HepG2 (cell line): ENCODE measurements around the gene FURIN. TPM values are rescaled to one million over a fixed set of nuclear protein-coding genes. Genes with fewer than 3 reads are reported as not detected.

Source experiments
- DNMT3B ChIP-seq: conservative IDR thresholded peaks from 2 replicates; pipeline ENCODE4 v1.6.1; 2016; ENCODE audit warnings: missing biosample characterization, control low read depth
- EP300 ChIP-seq, 3 experiments: sonication (generic) in 1 of 3; formaldehyde crosslinking in 1 of 3; IDR thresholded peaks; 2 replicates each; pipeline versions ENCODE4 v1.5.1 to v1.6.1; 2011 to 2020; ENCODE audit warnings: low read depth in 2 of 3, low read length in 2 of 3, borderline replicate concordance in 1 of 3, improper control_type of control experiment in 1 of 3, mild to moderate bottlenecking in 1 of 3, missing genetic modification reagents in 1 of 3, moderate library complexity in 1 of 3
- GTF3A ChIP-seq: sonication (generic); formaldehyde crosslinking; conservative IDR thresholded peaks from 2 replicates; pipeline ENCODE4 v1.4.0; 2020; ENCODE audit warnings: mild to moderate bottlenecking, missing genetic modification reagents
- IKZF1 ChIP-seq: fragments of 450-650 bp; IDR thresholded peaks from 2 replicates; pipeline ENCODE4 v1.7.1; 2016
- IRF2 ChIP-seq: IDR thresholded peaks from 2 replicates; pipeline ENCODE4 v1.6.1; 2018; ENCODE audit warnings: missing genetic modification reagents, missing compliant biosample characterization
- KLF12 ChIP-seq: sonication (generic); formaldehyde crosslinking; IDR thresholded peaks from 2 replicates; pipeline ENCODE4 v1.4.0; 2020; ENCODE audit warnings: missing genetic modification reagents, borderline replicate concordance
- LCORL ChIP-seq, 2 experiments: fragments of 450-650 bp in 1 of 2; sonication (generic) in 1 of 2; formaldehyde crosslinking in 1 of 2; IDR thresholded peaks; 2 replicates each; pipeline versions ENCODE4 v1.5.0 to v1.6.1; 2017 to 2020; ENCODE audit warnings: antibody characterized with exemption in 1 of 2, missing genetic modification reagents in 1 of 2
- MAFK ChIP-seq, 2 experiments: IDR thresholded peaks in 1 of 2; conservative IDR thresholded peaks in 1 of 2; 2 replicates each; pipeline ENCODE4 v1.6.1; 2011; ENCODE audit warnings: improper control_type of control experiment in 2 of 2, low read length in 2 of 2
- PRDM10 ChIP-seq: sonication (generic); formaldehyde crosslinking; IDR thresholded peaks from 2 replicates; pipeline ENCODE4 v1.4.0; 2020; ENCODE audit warnings: low read depth, missing genetic modification reagents
- RARA ChIP-seq: IDR thresholded peaks from 2 replicates; pipeline ENCODE4 v1.6.1; 2016; ENCODE audit warnings: missing genetic modification reagents, missing compliant biosample characterization
- STAG1 ChIP-seq: sonication (generic); formaldehyde crosslinking; IDR thresholded peaks from 2 replicates; pipeline ENCODE4 v1.4.0; 2020; ENCODE audit warnings: missing genetic modification reagents
- ZC3H13 ChIP-seq: sonication (generic); formaldehyde crosslinking; IDR thresholded peaks from 2 replicates; pipeline ENCODE4 v1.8.1; 2023; ENCODE audit warnings: mild to moderate bottlenecking, missing genetic modification reagents, moderate library complexity
- ZGPAT ChIP-seq: IDR thresholded peaks from 2 replicates; pipeline ENCODE4 v1.6.1; 2016; ENCODE audit warnings: mild to moderate bottlenecking
- ZNF614 ChIP-seq: IDR thresholded peaks from 2 replicates; pipeline ENCODE4 v1.6.1; 2018; ENCODE audit warnings: missing biosample characterization, missing genetic modification reagents, inconsistent platforms, borderline replicate concordance
- ZNF639 ChIP-seq: conservative IDR thresholded peaks from 2 replicates; pipeline ENCODE4 v1.6.1; 2018; ENCODE audit warnings: missing genetic modification reagents
- ZNF687 ChIP-seq: sonication (generic); formaldehyde crosslinking; IDR thresholded peaks from 2 replicates; pipeline ENCODE4 v1.5.1; 2020; ENCODE audit warnings: mild to moderate bottlenecking, missing genetic modification reagents, moderate library complexity
- polyA plus RNA-seq, 8 experiments: library from polyadenylated mRNA; depleted of rRNA in 3 of 8; stranded (reverse) in 7 of 8; unstranded in 1 of 8; fragments of >200 nt; fragmentation: Illumina TruSeq in 4 of 8; extraction: Trizol in 4 of 8; gene quantifications; 2 replicates each; pipeline versions ENCODE4 v1.2.1 to v1.2.3, GENCODE V29; 2011 to 2016; ENCODE audit warnings: low read depth in 4 of 8, missing spikeins in 1 of 8, mixed read lengths in 1 of 8; ENCODE audit not compliant: insufficient read depth in 1 of 8
- total RNA-seq, 5 experiments: library from RNA; depleted of rRNA; stranded (reverse); fragments of >200 nt; fragmentation: Illumina TruSeq; extraction: Trizol; gene quantifications; 2 replicates each; pipeline ENCODE4 v1.2.3, GENCODE V29; 2016; ENCODE audit warnings: low read depth in 1 of 5

FURIN gene
- total and polyA plus RNA-seq, 2 of the 13 experiments (the other 11 are each of a cell fraction or from before 2014, with no cell fraction given), result 15.2 to 17.4 TPM

GRCh38 chr15:90902040-90902839, 33.9 kb downstream of the FURIN start (continued):
- TF ChIP-seq ZNF639 (peak; percentile 41; the same call in 1 of the 2 replicates), ZNF614 (0 out of 2 replicates have a peak, but pooled peaks have one; percentile 38), ZGPAT (CRISPR knock-in tag) (0 out of 2 replicates have a peak, but pooled peaks have one; percentile 27), EP300 (IDR thresholded peaks at IDR 0.05; ENCODE audit: low read depth in 2 of 2, low read length in 2 of 2) (no peak), EP300 (CRISPR knock-in tag; IDR thresholded peaks at IDR 0.05; ENCODE audit: borderline replicate concordance) (0 out of 2 replicates have a peak, but pooled peaks have one; percentile 27), IKZF1 (no peak), RARA (CRISPR knock-in tag) (0 out of 2 replicates have a peak, but pooled peaks have one; percentile 23), DNMT3B (CRISPR knock-in tag) (0 out of 2 replicates have a peak, but pooled peaks have one; percentile 48), LCORL (IDR thresholded peaks at IDR 0.05) (no peak), LCORL (CRISPR knock-in tag; IDR thresholded peaks at IDR 0.05) (0 out of 2 replicates have a peak, but pooled peaks have one; percentile 58), GTF3A (CRISPR knock-in tag) (no peak), MAFK (conservative IDR thresholded peaks at IDR 0.05 in 1 of 2, IDR thresholded peaks at IDR 0.05 in 1 of 2; ENCODE audit: low read length in 2 of 2) (no peak), ZC3H13 (CRISPR knock-in tag) (no peak), KLF12 (CRISPR knock-in tag) (0 out of 2 replicates have a peak, but pooled peaks have one; percentile 23), STAG1 (CRISPR knock-in tag) (peak; percentile 41), IRF2 (CRISPR knock-in tag) (peak; percentile 67; the same call in 1 of the 2 replicates), ZNF687 (CRISPR knock-in tag) (peak; percentile 76), PRDM10 (CRISPR knock-in tag) (no peak; the same call in 1 of the 2 replicates)
